HL-60 (cell line): ENCODE data around the gene APH1B.

Experiments
- CTCF ChIP-seq: IDR thresholded peaks from one replicate; pipeline ENCODE4 v1.5.1; 2011; ENCODE audit warnings: low read length, control low read depth, inconsistent platforms; ENCODE audit not compliant: insufficient read depth
- GABPA ChIP-seq: IDR thresholded peaks from 2 replicates; pipeline ENCODE4 v1.6.1; 2012; ENCODE audit warnings: low read depth
- POLR2AphosphoS5 ChIP-seq: IDR thresholded peaks from 2 replicates; pipeline ENCODE4 v1.6.1; 2012; ENCODE audit warnings: low read depth

DNA sequence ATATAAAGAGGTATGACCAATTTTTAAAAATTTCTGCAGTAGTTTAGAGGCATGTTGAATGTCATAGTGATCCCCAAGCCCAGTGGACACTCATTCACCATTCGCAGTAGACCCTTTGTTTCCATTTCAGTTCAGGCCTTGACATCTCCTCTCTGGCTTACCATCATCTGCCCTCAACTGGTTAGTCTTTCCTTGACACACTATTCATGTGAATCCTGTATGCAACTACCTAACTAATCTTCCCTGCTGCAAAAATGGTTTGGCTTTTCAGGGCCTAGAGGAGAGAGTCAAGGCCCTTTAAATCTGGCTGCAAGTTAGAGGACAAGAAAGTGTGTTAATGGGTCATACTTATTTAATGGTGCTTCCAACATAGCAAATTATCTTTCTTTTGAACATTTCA is 10.9 kb downstream of the APH1B start:
- TF ChIP-seq CTCF (no peak), POLR2AphosphoS5 (no peak), GABPA (no peak)
